ENCODE measurements around the gene RIC8B.

DNA sequence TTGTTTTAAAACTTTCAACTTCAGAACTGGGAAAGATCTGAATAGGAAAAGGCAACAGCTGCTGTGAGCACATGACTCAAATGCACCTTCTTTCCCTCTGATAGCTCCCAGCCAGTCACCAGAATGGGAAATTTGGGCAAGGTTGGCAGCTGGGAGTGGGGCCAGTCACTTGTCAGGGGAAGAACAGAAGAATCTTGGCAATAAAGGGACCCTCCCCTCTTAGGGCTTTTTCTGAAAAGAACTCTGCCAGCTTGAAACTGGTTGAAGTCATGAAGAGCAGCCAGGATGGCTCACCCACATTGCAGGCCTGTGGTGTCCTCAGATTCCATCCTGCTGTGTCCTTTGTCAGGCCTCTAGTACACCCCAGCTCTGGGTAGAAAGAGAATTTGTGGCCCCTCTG lies 10.3 kb upstream of the RIC8B start:
- TF ChIP-seq, protein P1, sequence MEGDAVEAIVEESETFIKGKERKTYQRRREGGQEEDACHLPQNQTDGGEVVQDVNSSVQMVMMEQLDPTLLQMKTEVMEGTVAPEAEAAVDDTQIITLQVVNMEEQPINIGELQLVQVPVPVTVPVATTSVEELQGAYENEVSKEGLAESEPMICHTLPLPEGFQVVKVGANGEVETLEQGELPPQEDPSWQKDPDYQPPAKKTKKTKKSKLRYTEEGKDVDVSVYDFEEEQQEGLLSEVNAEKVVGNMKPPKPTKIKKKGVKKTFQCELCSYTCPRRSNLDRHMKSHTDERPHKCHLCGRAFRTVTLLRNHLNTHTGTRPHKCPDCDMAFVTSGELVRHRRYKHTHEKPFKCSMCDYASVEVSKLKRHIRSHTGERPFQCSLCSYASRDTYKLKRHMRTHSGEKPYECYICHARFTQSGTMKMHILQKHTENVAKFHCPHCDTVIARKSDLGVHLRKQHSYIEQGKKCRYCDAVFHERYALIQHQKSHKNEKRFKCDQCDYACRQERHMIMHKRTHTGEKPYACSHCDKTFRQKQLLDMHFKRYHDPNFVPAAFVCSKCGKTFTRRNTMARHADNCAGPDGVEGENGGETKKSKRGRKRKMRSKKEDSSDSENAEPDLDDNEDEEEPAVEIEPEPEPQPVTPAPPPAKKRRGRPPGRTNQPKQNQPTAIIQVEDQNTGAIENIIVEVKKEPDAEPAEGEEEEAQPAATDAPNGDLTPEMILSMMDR (IDR thresholded peaks at IDR 0.05; ENCODE audit: control extremely low read depth in 1 of 3, insufficient read depth in 1 of 3, low read depth in 1 of 3, low read length in 3 of 3) = no peak
- TF ChIP-seq SP1 (IDR thresholded peaks at IDR 0.05; ENCODE audit: low read depth, low read length) = no peak
- no peak for TF ChIP-seq EP300 (IDR thresholded peaks at IDR 0.05; ENCODE audit: borderline replicate concordance in 1 of 2, low read depth in 2 of 2, low read length in 2 of 2)
- no peak for TF ChIP-seq EGR1 (IDR thresholded peaks at IDR 0.05; ENCODE audit: borderline replicate concordance, low read depth, low read length)
- no peak for TF ChIP-seq HDAC2 (IDR thresholded peaks at IDR 0.05; ENCODE audit: borderline replicate concordance in 1 of 2, low read depth in 2 of 2, low read length in 2 of 2)
- no peak for TF ChIP-seq BACH1 (IDR thresholded peaks at IDR 0.05; ENCODE audit: low read length)
- TF ChIP-seq PHF8 (conservative IDR thresholded peaks at IDR 0.05; ENCODE audit: low read depth, low read length) = no peak
- no peak for TF ChIP-seq RBBP5 (IDR thresholded peaks at IDR 0.05; ENCODE audit: borderline replicate concordance, low read depth, low read length)
- TF ChIP-seq EZH2 (IDR thresholded peaks at IDR 0.05; ENCODE audit: low read depth, low read length, severe bottlenecking) = no peak
- no peak for TF ChIP-seq CBX8 (IDR thresholded peaks at IDR 0.05; ENCODE audit: borderline replicate concordance, low read depth, low read length)
- TF ChIP-seq, protein P2, sequence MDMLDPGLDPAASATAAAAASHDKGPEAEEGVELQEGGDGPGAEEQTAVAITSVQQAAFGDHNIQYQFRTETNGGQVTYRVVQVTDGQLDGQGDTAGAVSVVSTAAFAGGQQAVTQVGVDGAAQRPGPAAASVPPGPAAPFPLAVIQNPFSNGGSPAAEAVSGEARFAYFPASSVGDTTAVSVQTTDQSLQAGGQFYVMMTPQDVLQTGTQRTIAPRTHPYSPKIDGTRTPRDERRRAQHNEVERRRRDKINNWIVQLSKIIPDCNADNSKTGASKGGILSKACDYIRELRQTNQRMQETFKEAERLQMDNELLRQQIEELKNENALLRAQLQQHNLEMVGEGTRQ (IDR thresholded peaks at IDR 0.05; ENCODE audit: low read length) = no peak
- TF ChIP-seq, protein P3, sequence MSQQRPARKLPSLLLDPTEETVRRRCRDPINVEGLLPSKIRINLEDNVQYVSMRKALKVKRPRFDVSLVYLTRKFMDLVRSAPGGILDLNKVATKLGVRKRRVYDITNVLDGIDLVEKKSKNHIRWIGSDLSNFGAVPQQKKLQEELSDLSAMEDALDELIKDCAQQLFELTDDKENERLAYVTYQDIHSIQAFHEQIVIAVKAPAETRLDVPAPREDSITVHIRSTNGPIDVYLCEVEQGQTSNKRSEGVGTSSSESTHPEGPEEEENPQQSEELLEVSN (IDR thresholded peaks at IDR 0.05) = no peak
- TF ChIP-seq POU5F1 (IDR thresholded peaks at IDR 0.05; ENCODE audit: low read depth, low read length) = no peak
- TF ChIP-seq RFX5 (IDR thresholded peaks at IDR 0.05; ENCODE audit: borderline replicate concordance, low read depth, low read length) = no peak
